ENCODE measurements around the gene OR10A4.

GRCh38 chr11:6898911-6899310, 22.5 kb downstream of the OR10A4 start:
- TF ChIP-seq POLR2A (IDR thresholded peaks at IDR 0.05) (no peak), CTCF (IDR thresholded peaks at IDR 0.05) (no peak)
